Upper lobe of left lung (tissue), 4 donors: ENCODE measurements around the gene CARMIL1.

Source experiments
- CTCF ChIP-seq, 6 experiments: fragments of 450-650 bp in 4 of 6; fragments of 200-600 bp in 2 of 6; sonication (generic) in 2 of 6; IDR thresholded peaks; one replicate each; pipeline ENCODE4 v1.5.1; 2016 to 2019; ENCODE audit warnings: antibody characterized with exemption in 6 of 6
- POLR2A ChIP-seq, 4 donors: fragments of 450-650 bp; IDR thresholded peaks; one replicate each; pipeline ENCODE4 v1.5.1; 2016 to 2017; ENCODE audit warnings: antibody characterized with exemption in 4 of 4, mild to moderate bottlenecking in 2 of 4

GRCh38 chr6:25485821-25486534 lies 206.8 kb downstream of the CARMIL1 start:
- TF ChIP-seq CTCF (IDR thresholded peaks at IDR 0.05) (no peak), POLR2A (IDR thresholded peaks at IDR 0.05) (no peak)
